Measurements from ENCODE around the gene NAALADL2.

NAALADL2 gene

DNA sequence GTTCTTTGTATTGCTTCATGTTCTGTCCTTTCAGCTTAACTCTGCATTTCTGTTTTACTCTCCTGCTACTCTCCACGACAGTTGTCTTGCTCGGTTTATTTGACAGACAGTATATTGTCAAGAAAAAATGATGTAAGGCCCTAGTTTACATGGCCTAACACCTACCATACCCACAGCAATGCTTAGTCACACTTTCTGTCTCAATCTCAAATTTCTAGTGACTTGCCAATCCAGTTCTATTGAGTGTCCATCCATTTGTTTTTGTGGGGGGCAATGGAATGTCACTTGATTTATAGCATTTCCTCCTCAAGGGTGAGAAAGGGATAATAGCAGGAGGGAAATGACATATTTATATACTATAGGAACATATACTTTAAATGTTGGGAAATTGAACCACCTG lies 676.2 kb downstream of the NAALADL2 start:
- H3K36me3 ChIP-seq (ENCODE audit: low read length), result no peaks in the 10 kb centered on the region
- no peaks in the 10 kb centered on the region for H3F3A ChIP-seq (ENCODE audit: insufficient read depth)
- no peaks in the 10 kb centered on the region for H4K20me1 ChIP-seq (ENCODE audit: low read depth, low read length)
- no peaks in the 10 kb centered on the region for H3K27me3 ChIP-seq (ENCODE audit: low read length)
- no peak overlapping the region for H3K9ac ChIP-seq (ENCODE audit: low read length)
- H2AFZ ChIP-seq (ENCODE audit: low read depth, low read length, severe bottlenecking), result no peak overlapping the region
- TF ChIP-seq, protein P1, sequence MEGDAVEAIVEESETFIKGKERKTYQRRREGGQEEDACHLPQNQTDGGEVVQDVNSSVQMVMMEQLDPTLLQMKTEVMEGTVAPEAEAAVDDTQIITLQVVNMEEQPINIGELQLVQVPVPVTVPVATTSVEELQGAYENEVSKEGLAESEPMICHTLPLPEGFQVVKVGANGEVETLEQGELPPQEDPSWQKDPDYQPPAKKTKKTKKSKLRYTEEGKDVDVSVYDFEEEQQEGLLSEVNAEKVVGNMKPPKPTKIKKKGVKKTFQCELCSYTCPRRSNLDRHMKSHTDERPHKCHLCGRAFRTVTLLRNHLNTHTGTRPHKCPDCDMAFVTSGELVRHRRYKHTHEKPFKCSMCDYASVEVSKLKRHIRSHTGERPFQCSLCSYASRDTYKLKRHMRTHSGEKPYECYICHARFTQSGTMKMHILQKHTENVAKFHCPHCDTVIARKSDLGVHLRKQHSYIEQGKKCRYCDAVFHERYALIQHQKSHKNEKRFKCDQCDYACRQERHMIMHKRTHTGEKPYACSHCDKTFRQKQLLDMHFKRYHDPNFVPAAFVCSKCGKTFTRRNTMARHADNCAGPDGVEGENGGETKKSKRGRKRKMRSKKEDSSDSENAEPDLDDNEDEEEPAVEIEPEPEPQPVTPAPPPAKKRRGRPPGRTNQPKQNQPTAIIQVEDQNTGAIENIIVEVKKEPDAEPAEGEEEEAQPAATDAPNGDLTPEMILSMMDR (IDR thresholded peaks at IDR 0.05; ENCODE audit: insufficient read depth, low read length, poor library complexity, severe bottlenecking), result no peak
- TF ChIP-seq EZH2phosphoT487 (conservative IDR thresholded peaks at IDR 0.05; ENCODE audit: low read length), result no peak
- H3K4me3 ChIP-seq (ENCODE audit: insufficient read depth, low read length, poor library complexity, severe bottlenecking), result no peak overlapping the region
- H3K27ac ChIP-seq (ENCODE audit: low read depth, low read length), result no peak overlapping the region
- H3K79me2 ChIP-seq (ENCODE audit: insufficient read depth, low read length), result no peaks in the 10 kb centered on the region
- H3K4me2 ChIP-seq (ENCODE audit: low read depth, low read length, poor library complexity, severe bottlenecking), result no peak overlapping the region
- H3K9me3 ChIP-seq (ENCODE audit: insufficient read depth, low read length), result no peaks in the 10 kb centered on the region
- H3K9me2 ChIP-seq (replicated peaks; ENCODE audit: insufficient read depth, low read length), result no peaks in the 10 kb centered on the region

DNA sequence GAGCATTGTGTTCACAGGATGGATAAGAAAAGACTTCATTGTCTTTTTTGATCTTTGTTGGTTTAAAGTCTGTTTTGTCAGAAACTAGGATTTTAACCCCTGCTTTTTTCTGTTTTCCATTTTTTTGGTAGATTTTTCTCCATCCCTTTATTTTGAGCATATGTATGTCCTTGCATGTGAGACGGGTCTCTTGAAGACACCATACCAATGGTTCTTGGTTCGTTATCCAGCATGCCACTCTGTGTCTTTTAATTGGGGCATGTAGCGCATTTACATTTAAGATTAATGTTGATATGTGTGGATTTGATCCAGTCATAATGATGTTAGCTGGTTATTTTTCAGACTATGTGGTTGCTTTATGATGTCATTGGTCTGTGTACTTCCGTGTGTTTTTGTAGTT lies 687.0 kb downstream of the NAALADL2 start:
- no peak overlapping the region for H2AFZ ChIP-seq (ENCODE audit: low read depth, low read length, severe bottlenecking)
- no peak for TF ChIP-seq EZH2phosphoT487 (conservative IDR thresholded peaks at IDR 0.05; ENCODE audit: low read length)
- no peaks in the 10 kb centered on the region for H4K20me1 ChIP-seq (ENCODE audit: low read depth, low read length)
- H3K4me2 ChIP-seq (ENCODE audit: low read depth, low read length, poor library complexity, severe bottlenecking), result no peak overlapping the region
- no peaks in the 10 kb centered on the region for H3F3A ChIP-seq (ENCODE audit: insufficient read depth)
- H3K9ac ChIP-seq (ENCODE audit: low read length), result no peak overlapping the region
- no peaks in the 10 kb centered on the region for H3K36me3 ChIP-seq (ENCODE audit: low read length)
- H3K9me3 ChIP-seq (ENCODE audit: insufficient read depth, low read length), result no peaks in the 10 kb centered on the region
- no peaks in the 10 kb centered on the region for H3K27me3 ChIP-seq (ENCODE audit: low read length)
- H3K4me3 ChIP-seq (ENCODE audit: insufficient read depth, low read length, poor library complexity, severe bottlenecking), result no peak overlapping the region
- H3K27ac ChIP-seq (ENCODE audit: low read depth, low read length), result no peak overlapping the region
- no peaks in the 10 kb centered on the region for H3K79me2 ChIP-seq (ENCODE audit: insufficient read depth, low read length)
- H3K9me2 ChIP-seq (replicated peaks; ENCODE audit: insufficient read depth, low read length), result no peaks in the 10 kb centered on the region; the same call in 1 of the 2 replicates

DNA sequence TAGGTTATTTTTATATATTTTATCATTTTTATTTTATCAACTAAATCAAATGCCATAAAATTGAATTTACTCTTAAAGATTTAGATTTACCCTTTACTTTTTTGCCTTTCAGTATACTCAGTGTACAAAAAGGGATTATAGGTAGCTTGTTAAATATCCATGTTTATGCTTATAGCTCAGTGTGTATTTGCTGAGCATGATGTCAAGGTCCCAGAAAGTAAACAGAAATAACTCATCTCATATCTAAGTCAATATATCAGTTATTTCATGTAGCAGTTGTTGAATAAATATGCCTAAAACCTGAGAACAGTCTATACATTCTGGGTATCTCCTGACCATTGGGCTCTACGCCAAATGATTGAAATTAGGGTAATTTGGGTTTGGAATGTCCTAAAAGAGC lies 693.8 kb downstream of the NAALADL2 start:
- Histone ChIP-seq H3K79me2 (ENCODE audit: insufficient read depth, low read length) (no peaks in the 10 kb centered on the region), H3K36me3 (ENCODE audit: low read length) (no peaks in the 10 kb centered on the region), H3K27me3 (ENCODE audit: low read length) (no peaks in the 10 kb centered on the region), H4K20me1 (ENCODE audit: low read depth, low read length) (no peaks in the 10 kb centered on the region), H3K4me2 (ENCODE audit: low read depth, low read length, poor library complexity, severe bottlenecking) (no peak overlapping the region), H3K9me3 (ENCODE audit: insufficient read depth, low read length) (no peaks in the 10 kb centered on the region), H3K9me2 (replicated peaks; ENCODE audit: insufficient read depth, low read length) (no peaks in the 10 kb centered on the region), H2AFZ (ENCODE audit: low read depth, low read length, severe bottlenecking) (no peak overlapping the region), H3F3A (ENCODE audit: insufficient read depth) (no peaks in the 10 kb centered on the region), H3K9ac (ENCODE audit: low read length) (no peak overlapping the region), H3K27ac (ENCODE audit: low read depth, low read length) (no peak overlapping the region), H3K4me3 (ENCODE audit: insufficient read depth, low read length, poor library complexity, severe bottlenecking) (no peak overlapping the region)
- TF ChIP-seq EZH2phosphoT487 (conservative IDR thresholded peaks at IDR 0.05; ENCODE audit: low read length), result no peak
- TF ChIP-seq, protein P1 (IDR thresholded peaks at IDR 0.05; ENCODE audit: insufficient read depth, low read length, poor library complexity, severe bottlenecking), result no peak

DNA sequence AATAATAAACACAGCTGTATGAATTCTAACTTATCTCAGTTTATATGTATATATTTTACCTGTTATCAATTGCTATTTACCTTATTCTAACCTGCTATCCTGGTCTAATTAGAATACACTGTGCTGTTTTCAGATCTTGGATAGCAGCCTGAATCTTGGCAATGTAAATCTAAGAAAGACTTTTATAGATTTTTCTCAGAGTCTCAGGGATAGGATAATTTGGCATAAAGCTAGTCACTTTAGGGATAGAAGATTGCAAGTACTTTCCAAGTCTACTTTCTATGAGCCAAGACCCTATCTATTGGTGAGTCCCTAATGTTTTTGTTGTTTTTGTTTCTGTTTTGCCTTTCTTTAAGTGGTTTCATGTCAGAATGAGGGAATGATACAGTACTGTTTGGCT lies 695.7 kb downstream of the NAALADL2 start:
- Histone ChIP-seq H3K9me2 (replicated peaks; ENCODE audit: insufficient read depth, low read length) (no peaks in the 10 kb centered on the region), H3K4me2 (ENCODE audit: low read depth, low read length, poor library complexity, severe bottlenecking) (no peak overlapping the region), H3K9me3 (ENCODE audit: insufficient read depth, low read length) (no peaks in the 10 kb centered on the region), H4K20me1 (ENCODE audit: low read depth, low read length) (no peaks in the 10 kb centered on the region), H2AFZ (ENCODE audit: low read depth, low read length, severe bottlenecking) (no peak overlapping the region), H3K4me3 (ENCODE audit: insufficient read depth, low read length, poor library complexity, severe bottlenecking) (no peak overlapping the region), H3K27ac (ENCODE audit: low read depth, low read length) (no peak overlapping the region), H3K9ac (ENCODE audit: low read length) (no peak overlapping the region), H3F3A (ENCODE audit: insufficient read depth) (no peaks in the 10 kb centered on the region), H3K27me3 (ENCODE audit: low read length) (no peaks in the 10 kb centered on the region), H3K36me3 (ENCODE audit: low read length) (no peaks in the 10 kb centered on the region), H3K79me2 (ENCODE audit: insufficient read depth, low read length) (no peaks in the 10 kb centered on the region)
- TF ChIP-seq, protein P1 (IDR thresholded peaks at IDR 0.05; ENCODE audit: insufficient read depth, low read length, poor library complexity, severe bottlenecking), result no peak
- no peak for TF ChIP-seq EZH2phosphoT487 (conservative IDR thresholded peaks at IDR 0.05; ENCODE audit: low read length)
